Fibroblast of pulmonary artery (primary cell): ENCODE results near the gene GP9.
"Not testable (repeated sequence)": the region's sequence is repeated elsewhere in the genome, so short reads cannot be mapped to it uniquely, and the experiment has no call there.

ENCODE experiments used
- DNase-seq: peaks from one replicate; pipeline ENCODE4 v3.0.0-alpha.2; 2010; ENCODE audit warnings: low read depth
- H3K4me3 ChIP-seq: replicated peaks from 2 replicates; pipeline ENCODE4 v1.5.1; 2011; ENCODE audit warnings: low read depth, mild to moderate bottlenecking, control low read depth, low read length, moderate library complexity
- CTCF ChIP-seq: IDR thresholded peaks from 2 replicates; pipeline ENCODE4 v1.5.1; 2011; ENCODE audit warnings: mild to moderate bottlenecking, control low read depth, low read length, inconsistent platforms; ENCODE audit errors: missing control alignments

Gene GP9

GRCh38 chr3:129065016-129065719 lies 4.6 kb downstream of the GP9 start:
- H3K4me3 ChIP-seq = no peak overlapping the region
- no peak for TF ChIP-seq CTCF
- DNase-seq = no peak

GRCh38 chr3:129065720-129066073 lies 5.1 kb downstream of the GP9 start:
- no peak for TF ChIP-seq CTCF
- no peak overlapping the region for H3K4me3 ChIP-seq
- DNase-seq = no peak

- H3K4me3 ChIP-seq, DNase-seq: not testable (repeated sequence)
These were observed 7.1 kb downstream of the GP9 start for GRCh38 chr3:129067719-129068118.

- no peak for TF ChIP-seq CTCF
- DNase-seq = peak; percentile 13
- peak overlapping the region; percentile 37 for H3K4me3 ChIP-seq
These were observed 7.8 kb downstream of the GP9 start for GRCh38 chr3:129068291-129068886.

- H3K4me3 ChIP-seq, DNase-seq: not testable (repeated sequence)
These were observed 8.9 kb downstream of the GP9 start for GRCh38 chr3:129069313-129070085.

GRCh38 chr3:129070086-129070885 lies 9.7 kb downstream of the GP9 start:
- DNase-seq = no peak
- no peak overlapping the region for H3K4me3 ChIP-seq
- no peak for TF ChIP-seq CTCF

GRCh38 chr3:129077222-129077621 lies 16.6 kb downstream of the GP9 start:
- DNase-seq = peak; percentile 13
- TF ChIP-seq CTCF = no peak
- no peak overlapping the region for H3K4me3 ChIP-seq
